ENCODE results near the gene PYCR2.

GRCh38 chr1:225889743-225890142, 34.3 kb downstream of the PYCR2 start:
- TF ChIP-seq, protein P1, sequence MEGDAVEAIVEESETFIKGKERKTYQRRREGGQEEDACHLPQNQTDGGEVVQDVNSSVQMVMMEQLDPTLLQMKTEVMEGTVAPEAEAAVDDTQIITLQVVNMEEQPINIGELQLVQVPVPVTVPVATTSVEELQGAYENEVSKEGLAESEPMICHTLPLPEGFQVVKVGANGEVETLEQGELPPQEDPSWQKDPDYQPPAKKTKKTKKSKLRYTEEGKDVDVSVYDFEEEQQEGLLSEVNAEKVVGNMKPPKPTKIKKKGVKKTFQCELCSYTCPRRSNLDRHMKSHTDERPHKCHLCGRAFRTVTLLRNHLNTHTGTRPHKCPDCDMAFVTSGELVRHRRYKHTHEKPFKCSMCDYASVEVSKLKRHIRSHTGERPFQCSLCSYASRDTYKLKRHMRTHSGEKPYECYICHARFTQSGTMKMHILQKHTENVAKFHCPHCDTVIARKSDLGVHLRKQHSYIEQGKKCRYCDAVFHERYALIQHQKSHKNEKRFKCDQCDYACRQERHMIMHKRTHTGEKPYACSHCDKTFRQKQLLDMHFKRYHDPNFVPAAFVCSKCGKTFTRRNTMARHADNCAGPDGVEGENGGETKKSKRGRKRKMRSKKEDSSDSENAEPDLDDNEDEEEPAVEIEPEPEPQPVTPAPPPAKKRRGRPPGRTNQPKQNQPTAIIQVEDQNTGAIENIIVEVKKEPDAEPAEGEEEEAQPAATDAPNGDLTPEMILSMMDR (IDR thresholded peaks at IDR 0.05): no peak
- TF ChIP-seq POLR2A (IDR thresholded peaks at IDR 0.05): no peak

Data from body of pancreas (tissue), 4 donors.